Myometrial cell (primary cell): ENCODE data around the gene RBM28. TPM values are rescaled to one million over a fixed set of nuclear protein-coding genes. Genes with fewer than 3 reads are reported as not detected.

Source experiments
- total RNA-seq: library from RNA; depleted of rRNA; stranded (reverse); fragments of >200 nt; gene quantifications from 2 replicates; pipeline ENCODE4 v1.2.3, GENCODE V29; 2015

The RBM28 gene
- total RNA-seq = 14.4 TPM in 2 replicates

GRCh38 chr7:128343554-128344430, at the start of gene RBM28:
Gene RBM28, minus strand, starts transcription at chr7:128343908. Its CDS starts 115 bp downstream, at chr7:128343793.

DNA sequence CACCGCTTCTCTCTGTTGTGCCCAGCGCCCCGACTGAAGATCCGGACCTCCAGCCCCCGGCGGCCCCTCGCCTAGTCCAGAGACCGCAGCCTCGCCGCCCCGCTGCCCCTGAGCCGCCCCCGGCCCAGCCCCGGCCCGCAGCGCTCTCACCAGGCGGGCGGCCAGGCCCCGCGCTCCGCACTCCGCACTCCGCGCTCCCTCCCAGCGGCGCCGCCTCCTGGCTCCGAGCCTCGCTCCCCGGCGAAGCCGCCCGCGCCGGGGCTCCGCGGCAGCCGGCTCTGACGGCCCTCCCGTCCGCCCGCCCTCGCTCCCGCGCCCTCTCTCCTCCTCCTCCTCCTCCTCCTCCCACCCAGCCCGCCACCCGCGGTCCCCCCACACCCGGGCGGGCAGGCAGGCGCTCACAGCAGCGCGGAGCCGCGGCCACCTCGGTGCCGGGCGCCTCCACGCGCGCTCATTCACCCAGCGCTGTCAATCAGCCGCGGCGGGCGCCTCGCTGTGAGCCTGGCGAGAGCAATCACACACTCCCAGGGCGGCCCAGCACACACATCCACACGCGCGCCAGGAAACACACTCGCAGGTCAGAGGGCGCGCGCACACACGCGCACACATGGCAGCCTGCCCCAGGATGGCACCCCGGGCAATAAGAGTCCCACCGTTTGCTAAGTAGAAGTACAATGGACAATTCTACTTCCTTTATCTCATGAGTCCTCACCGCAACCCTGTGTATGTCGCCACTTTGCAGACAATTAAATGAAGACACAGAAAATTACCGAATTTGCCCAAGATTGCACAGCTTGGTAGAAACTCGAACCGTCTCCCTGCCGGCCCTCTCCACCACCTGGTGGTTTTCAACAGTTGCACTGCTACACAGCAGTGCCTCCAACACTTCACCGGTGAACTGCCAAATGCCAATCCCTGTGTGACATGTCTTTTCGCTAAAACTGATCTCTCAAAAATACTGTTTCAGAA, 18.0 kb upstream of the RBM28 start, which contains the start of gene PRRT4:
Gene PRRT4, minus strand, starts transcription at position 280 of the 969 bp plus-strand sequence.

Other genes with a start within 250 kb of the RBM28 start
- gene LEP, start 102.6 kb downstream of the RBM28 start, total RNA-seq = not detected in 2 replicates
- not detected in 2 replicates for gene PRRT4, start 17.8 kb upstream of the RBM28 start, total RNA-seq
- 101 and 126 TPM in 2 replicates for gene IMPDH1, start 66.1 kb upstream of the RBM28 start, total RNA-seq
- gene HILPDA, start 112.0 kb upstream of the RBM28 start, total RNA-seq = 7.8 and 12.1 TPM in 2 replicates
- 38.1 and 40.6 TPM in 2 replicates for gene METTL2B, start 132.8 kb upstream of the RBM28 start, total RNA-seq